Measurements from ENCODE around the gene PNMT.

The PNMT gene

GRCh38 chr17:39669897-39670735 lies 1.9 kb downstream of the PNMT start:
- no peak for DNase-seq (ENCODE audit: low read depth in 2 of 2)

DNA sequence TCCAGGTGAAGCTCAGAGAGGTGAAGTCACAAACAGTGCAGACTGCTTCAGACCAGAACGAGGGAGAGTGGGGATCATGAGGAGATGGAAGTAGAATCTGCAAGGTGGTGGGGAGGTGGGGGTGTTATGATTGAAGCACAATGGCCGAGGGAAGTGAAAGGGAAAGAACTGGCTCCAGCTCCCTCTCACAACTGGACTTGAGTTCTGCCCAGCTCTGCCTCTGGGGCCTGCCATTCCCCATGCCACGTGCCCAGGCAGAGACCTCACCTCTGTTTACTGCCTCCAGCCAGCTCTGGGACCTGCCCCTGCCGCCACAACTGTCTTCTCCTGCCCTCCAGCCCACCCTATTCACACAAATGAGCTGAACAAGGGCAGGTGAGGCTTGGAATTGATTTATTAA lies 2.5 kb downstream of the PNMT start:
- DNase-seq (ENCODE audit: low read depth in 2 of 2): no peak

GRCh38 chr17:39671651-39672521 lies 3.6 kb downstream of the PNMT start:
- no peak for DNase-seq (ENCODE audit: low read depth in 2 of 2)

- DNase-seq (ENCODE audit: low read depth in 2 of 2): no peak
Measured at GRCh38 chr17:39672522-39673334, 4.5 kb downstream of the PNMT start.

- no peak for DNase-seq (ENCODE audit: low read depth in 2 of 2)
Measured at GRCh38 chr17:39673335-39674081, 5.3 kb downstream of the PNMT start.

- DNase-seq (ENCODE audit: low read depth in 2 of 2): no peak
Measured at GRCh38 chr17:39674179-39674578, 5.9 kb downstream of the PNMT start.

DNA sequence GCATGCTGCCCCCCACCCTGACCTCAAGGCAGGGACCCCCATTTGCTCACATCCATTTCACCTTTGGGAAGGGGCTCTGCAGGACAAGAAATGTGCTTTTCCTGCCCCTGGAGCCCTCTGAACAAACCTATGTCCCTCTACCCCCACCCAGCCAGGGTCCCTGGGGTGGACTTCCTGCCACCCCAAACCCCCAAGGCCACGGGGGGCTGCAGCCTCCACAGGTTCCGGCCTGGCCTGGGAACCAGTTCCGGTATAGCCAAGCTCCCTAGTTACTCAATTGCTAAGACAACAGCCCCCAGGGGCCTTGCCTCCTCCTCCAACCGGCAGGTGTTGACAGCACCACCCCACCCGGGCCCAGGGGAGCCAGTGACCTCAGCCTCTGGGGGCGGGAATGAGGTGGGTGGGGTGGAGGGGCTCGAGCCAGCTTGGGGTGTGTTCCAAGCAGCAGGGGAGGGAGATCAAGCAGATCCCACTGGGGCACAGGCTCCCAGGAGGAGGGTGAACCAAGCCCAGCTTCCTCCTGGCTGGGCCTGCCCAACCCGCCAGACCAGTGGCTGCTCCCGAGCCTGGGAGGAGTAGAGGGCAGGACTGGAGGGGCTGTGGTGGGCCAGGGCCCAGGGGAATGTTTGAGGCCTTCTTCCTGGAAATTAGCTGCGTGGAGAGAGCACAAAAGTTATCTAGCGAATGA lies 6.6 kb downstream of the PNMT start:
- DNase-seq (ENCODE audit: low read depth in 2 of 2): no peak

DNA sequence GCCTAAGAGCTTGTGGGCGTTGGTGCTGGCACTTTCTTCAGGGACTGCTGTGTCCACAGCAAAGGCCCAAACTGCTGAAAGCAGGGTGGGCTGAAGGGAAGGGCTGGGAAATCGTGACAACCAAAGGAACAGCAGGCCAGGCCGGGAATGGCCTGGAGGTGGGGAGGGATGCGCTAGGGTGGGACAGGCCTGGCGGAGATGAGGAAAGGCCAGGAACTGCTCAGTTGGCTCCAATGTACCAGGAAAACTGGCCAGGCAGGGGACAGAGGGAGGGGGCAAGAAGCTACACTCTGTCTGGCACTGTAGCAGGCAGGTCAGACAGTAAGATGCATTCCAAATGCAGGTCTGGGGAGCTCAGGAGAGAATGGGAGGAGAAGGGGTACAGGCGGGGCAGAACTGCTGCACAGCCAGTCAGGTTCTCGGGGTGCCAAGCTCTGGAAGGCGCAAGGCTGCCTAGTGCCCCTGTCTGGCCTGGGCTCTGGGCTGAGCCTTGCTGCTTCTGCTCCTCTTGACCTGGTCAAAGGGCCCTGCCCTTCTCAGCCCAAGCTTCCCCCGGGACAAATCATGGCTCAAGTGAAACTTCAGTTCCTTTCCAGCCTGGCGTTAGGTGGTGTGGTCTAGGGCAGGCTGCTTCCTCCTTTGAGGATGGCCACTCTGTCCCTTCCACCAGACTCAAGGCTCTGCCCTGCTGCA lies 7.3 kb downstream of the PNMT start:
- no peak for DNase-seq (ENCODE audit: low read depth in 2 of 2)

DNA sequence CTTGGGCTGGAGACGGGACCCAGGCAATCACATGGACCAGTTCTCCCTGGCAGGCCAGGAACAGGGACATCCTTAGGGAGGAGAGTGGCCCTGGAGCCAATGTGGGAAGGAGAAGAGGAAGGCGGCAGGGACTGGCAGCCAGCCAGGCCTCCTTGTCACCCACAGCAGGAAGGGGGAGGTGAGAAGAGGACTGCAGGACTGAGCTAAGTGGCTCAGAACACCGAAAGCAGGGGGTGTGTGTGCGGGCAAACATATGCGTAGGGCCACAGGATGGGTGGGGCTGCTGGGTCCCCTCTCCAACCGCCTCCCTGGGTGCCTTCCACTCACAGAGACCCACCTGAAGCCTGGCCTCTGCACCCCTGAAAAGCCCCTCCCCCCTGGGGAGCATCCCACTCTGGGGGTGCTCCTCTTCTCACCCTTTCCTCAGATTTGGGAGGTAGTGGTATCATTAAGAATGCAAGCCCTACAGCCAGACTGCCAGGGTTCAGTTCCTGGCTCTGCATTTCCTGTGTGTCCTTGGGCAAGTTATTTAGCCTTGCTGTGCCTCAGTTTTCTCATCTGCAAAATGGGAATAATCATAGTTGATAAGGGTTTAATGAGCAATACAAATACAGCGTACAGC lies 8.1 kb downstream of the PNMT start:
- peak; percentile 22 to 36 for DNase-seq (ENCODE audit: low read depth in 2 of 2)

GRCh38 chr17:39677072-39677471 lies 8.8 kb downstream of the PNMT start:
- no peak for DNase-seq (ENCODE audit: low read depth in 2 of 2)

DNA sequence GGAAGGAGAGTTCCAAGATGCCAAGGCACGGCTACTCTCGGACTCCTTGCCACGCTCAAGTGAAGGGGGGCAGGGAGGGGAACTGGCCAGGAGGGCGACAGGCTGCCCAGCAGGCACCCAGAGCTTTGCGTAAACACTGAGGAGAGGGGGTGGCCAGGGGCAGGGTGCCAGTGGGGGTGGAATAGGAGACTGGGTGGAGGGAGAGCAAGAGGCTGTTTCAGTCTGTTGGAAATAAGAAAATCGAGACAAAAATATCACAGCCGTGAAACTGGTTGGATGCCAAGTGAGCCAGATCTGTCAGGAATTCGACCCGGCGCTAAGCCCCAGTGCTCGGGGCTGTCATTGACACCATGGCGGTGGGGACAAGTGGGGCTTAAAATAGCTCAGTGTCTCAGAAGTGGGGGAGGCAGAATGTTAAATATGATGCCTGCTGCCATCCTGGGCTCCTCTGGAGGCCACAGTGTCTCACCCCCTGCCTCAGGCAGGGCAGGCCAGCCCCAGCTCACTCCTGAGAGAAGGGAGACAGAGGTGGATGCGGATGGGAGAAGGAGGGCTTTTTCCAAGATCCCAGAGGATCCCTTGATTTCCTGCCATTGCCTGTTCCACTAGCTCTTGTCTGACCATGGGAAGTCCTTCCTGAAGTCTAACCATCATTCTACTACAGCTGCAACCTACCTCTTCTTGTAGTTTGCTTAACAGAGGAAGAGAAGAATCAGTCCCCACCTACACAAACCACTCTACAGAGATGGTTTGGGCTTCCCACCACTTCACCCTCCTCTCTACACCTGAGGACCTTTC lies 9.5 kb downstream of the PNMT start:
- DNase-seq (ENCODE audit: low read depth in 2 of 2): no peak

DNA sequence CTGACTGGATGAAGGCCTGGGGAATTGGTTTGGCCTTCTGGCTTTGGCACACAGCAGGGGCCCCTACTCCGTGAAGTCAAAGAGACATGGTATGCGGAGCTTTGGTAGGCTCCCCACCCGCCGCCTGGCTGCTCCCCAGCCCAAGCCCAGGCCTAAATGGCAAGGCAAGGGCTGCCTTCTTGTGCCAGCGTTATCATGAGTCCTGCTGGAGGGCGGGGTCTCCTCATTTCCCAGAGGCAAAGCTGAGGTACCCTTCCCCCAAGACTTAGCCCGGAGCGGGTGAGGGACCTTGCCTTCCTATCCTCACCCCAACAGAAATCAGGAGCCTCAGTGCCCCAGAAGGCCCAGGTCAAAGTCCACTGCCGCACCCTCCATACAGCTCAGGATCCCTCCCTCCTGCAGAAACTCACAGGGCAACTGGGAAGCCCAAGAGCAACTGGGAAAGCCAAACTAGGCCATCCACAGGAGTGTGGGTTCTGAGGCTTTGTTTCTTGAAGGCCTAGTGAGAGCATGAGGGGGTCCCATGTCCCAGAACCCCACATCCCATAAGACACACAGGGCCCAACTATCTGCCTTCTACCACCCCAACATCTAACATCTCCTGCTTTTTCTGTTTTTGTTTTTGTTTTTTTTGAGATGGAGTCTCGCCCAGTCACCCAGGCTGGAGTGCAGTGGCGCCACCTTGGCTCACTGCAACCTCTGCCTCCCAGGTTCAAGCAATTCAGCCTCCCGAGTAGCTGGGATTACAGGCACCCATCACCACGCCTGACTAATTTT lies 10.3 kb downstream of the PNMT start:
- DNase-seq (ENCODE audit: low read depth in 2 of 2): no peak

DNA sequence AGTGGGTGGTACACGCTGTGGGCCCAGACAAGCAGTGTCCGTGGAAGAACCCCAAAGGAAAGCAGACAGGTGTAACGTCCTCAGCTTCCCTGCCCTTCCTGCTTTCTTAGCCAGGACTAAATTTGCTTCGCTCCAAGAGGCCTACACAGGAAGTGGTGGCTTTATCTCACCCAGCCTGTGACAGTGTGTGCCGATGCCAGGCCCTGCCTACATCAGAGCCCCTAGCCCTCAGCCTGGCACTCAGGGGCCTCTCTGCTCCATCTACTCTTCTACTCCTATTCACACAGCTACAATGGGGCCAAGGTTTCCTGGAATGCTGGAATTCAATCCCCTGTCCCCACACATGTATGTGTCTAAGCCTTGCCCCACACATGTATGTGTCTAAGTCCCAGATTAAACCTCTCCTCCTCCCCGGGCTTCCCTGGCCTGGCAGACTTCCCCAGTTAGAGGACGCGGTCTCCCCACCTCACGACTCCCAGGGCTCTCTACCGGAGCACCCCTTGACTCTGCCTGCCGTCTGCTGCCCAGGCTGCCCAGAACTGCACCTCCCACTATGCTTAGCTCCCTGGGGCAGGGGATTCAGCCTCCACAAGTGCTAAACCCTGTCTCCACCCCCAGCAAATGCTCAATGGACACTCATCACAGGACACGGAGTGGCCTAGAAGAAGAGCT lies 11.4 kb downstream of the PNMT start:
- no peak for DNase-seq (ENCODE audit: low read depth in 2 of 2)

DNA sequence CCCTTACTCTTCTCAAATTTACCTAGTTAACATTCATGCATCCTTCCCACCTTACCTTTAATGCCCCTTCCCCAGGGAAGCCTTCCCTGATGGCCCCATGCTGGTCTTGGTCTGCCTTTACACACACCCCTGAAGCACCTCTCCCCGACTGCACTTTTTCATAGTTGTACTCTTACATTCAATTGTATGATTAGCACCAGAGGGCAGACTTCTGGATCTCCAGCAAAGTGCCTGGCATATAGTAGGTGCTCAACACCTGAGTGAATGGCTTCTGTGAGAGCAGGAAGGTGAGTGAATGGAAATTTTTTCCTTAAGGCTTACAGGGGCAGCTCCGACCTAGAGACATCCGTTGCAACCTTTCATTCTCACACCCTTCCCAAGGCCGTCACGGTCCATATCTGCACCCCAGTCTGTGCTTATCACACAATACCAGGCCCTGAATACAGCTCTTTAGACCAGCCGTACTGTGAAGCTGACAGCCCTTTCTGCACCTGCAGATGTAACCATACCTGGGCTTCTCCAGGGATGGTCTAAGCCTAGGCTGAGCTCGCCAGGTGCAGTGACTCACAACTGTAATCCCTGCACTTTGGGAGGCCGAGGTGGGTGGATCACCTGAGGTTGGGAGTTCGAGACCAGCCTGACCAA lies 15.2 kb downstream of the PNMT start:
- no peak for DNase-seq (ENCODE audit: low read depth in 2 of 2)

DNA sequence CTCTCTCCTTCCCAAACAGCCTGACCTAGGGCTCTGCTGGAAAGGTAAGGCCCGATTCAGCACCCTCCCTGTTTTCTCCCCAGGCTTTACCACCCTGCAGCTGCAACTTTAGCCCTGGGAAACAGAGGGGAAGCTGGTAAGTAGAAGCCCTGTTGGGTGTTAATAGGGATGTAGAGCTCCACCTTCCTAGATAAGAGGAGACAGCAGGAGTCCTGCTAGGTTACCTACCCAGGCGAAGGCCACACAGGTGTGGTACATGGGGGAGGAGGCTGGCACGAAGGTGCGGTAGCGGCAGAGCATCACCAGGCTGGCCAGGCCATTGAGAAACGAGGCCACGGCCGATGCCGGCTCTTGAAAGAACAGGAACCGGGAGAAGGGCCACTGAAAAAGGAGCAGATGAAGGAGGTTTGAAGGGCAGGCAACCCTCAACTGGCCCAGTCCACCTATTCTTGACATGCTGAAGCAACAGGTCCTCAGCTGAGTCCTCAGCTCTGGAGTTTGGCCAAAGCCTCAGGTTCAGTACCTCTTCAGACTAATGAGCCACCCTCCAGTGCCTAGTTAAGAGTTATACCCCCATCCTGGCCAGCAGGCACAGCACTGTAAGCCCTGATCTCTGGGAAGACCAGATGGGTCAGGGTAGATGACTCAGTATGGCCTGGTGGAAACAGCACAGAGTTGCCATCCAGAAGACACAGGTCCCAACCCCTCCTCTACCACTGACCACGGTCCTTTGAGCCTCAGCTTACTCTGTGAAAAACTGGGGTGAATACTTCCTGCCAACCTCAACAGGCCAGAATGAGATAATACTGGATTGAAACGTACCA lies 16.3 kb downstream of the PNMT start:
- DNase-seq (ENCODE audit: low read depth in 2 of 2): no peak

DNA sequence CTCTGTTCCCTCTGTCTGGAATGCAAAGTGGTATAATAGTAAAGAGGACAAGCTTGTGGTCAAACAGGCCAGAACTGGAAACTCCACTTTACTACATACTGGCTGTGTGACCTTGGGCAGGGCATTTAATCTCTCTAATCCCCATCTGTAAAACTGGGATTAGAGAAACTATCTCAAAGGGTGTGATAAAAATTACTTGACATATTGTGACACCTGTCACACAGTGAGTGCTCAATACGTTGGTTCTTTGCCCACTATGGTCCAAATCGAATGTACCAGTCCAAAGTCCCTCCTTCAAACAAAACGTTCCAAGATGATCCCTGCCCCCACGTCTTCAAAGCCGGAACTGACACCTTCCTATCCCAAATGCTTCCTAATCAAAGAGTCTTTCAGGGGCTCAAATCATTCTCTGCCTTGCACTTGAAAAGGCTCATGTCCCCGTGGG lies 18.9 kb downstream of the PNMT start:
- DNase-seq (ENCODE audit: low read depth in 2 of 2): no peak

Measured in stimulated activated CD8-positive, alpha-beta memory T cell treated with anti-CD3 and anti-CD28 coated beads, Interleukin-2, amount 100 ng/mL, for 48 hours (primary cell).